RKO (cell line): ENCODE results near the gene JMJD7.

Experiments used
- DNase-seq: peaks from one replicate; pipeline ENCODE4 v3.0.0-alpha.2; 2016; ENCODE audit warnings: low spot score

JMJD7 gene

GRCh38 chr15:41847206-41847605 is 19.3 kb downstream of the JMJD7 start:
- no peak for DNase-seq

DNA sequence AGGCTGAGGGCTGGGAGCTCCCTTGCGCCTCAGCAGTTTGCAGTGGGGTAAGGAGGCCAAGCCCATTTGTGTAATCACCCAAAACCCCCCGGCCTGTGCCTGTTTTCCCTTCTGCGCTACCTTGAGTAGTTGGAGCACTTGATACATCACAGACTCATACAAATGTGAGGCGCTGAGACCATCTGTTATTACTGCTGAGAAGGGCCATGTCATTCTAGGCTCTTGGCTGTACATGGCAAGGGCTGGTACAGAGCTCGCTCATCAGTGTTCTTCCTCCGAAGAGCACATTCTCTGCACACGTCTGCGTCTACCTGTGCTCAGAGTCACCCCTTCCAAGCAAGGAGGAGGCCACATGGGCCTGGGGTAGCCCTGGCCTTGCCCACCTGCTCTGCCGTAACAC is 20.1 kb downstream of the JMJD7 start:
- no peak for DNase-seq

DNA sequence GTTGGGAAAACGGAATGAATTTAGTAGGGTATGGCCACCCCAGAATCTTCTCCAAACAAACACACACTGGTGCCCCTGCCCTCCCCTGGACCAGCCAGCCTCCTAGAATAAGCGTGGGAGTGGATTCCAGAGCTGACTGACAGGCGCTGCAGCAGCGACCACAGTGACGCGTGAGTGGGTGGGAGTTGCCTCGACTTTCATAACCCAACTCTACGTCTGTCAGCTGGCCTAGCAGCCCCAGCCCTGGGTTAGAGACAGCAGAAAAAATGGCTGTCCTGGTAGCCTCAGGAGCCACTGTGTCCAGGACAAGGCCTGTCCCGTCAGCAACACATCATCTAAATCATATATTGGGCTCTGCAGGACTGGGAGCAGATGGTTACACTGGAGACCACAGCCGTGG is 20.7 kb downstream of the JMJD7 start:
- DNase-seq = no peak

GRCh38 chr15:41849204-41849603 is 21.3 kb downstream of the JMJD7 start:
- no peak for DNase-seq

- DNase-seq = no peak
Measured at GRCh38 chr15:41849861-41850260, 22.0 kb downstream of the JMJD7 start.

DNA sequence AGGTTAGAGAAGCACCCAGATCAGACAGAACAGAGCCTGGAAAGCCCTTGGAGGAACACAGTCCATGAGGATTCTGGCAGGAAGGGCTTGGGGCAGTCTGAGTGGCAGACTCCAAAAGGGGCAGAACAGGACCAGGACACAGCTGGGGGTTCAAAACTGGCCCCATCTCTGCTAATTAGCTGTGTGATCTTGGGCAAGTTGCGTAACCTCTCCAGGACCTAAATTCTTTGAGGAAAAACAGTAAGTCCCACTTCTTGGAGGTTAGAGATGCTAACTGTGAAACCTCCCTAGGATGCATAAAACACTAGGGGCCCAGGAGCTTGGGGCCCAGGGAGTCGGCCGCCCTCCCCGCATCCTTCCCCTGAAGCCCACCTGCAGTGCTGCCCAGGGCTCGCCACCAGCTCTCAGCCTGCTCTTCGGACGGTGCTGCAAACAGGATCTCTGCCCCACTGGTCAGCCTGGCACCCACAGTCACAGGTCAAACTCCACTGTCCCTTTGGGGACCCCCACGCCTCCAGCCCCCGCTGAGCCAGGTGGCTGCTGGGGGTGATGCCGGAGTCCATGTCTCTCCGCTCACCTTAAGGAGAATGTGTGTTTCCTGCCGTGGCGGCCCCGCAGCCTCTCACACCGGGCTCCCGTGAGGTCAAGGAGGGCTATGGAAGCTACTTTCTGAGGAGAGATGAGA is 22.7 kb downstream of the JMJD7 start:
- no peak for DNase-seq

- no peak for DNase-seq
Measured at GRCh38 chr15:41851167-41851523, 23.3 kb downstream of the JMJD7 start.

DNA sequence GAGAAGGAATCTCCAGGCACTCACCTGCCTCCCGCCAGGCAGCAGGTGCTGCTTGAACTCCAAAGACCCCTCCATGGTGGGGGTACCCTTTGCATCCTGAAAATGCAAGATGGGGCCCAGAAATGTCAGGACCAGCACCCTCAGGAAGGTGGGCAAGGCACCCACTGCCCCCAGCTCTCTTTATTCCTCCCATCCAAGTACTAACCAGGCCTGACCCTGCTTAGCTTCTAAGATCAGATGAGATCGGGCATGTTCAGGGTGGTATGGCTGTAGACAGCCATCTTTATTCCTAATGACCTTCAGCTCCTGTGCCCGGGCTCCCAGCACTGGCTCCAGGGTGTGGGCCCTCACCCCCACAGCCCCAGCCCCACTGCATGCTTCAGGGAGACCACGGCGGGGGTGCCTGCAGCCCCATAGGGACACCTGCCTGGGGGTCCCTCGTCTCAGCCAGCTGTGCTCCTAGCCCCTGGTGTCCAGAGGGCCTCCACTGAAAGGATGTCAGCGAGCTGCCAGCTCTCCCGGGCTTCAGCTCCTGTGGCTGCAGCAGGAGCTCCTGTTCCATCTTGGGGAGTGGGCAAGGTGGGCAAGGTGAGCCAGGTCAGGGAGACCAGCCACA is 24.0 kb downstream of the JMJD7 start:
- no peak for DNase-seq

DNA sequence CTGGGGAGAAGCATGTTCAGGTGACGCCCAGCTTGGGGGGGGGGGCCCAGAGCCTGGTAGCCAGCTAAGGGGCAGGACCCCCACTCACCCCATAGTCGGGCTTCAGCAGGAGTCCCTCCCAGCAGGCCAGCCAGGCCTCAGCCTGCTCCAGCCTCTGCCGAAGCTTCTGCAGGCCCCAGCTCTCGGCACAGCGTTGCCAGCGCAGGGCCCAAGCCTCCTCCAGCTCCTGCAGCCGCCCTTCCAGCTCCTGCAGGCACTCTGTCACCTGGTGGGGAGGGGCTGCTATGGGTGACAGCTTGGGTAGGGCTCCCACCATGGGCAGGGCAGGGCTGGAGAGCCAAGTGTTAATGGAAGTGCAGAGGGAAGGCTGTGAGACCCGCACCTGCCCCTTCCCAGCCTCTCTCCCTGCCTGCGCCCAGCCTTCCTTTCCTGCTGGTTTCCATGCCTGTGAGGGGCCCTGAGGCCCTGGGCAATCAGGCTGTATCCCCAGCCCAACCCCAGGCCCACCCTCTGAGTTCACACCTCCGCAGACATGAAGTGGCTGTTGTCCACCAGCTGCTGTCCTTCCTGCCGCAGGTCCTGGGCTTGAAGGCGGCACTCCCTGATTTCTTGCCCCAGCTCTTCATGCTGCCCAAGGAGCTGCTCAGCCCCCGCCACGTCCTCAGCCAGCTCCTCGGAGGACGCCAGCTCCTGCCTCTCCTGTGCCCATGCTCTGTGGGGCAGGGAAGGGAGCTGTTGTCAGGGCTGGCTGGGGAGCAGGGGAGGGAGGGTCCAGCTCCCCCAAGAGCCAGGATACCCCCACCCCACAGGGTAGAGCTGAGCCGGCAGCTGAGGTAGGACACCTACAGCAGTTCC is 25.1 kb downstream of the JMJD7 start:
- DNase-seq = no peak

GRCh38 chr15:41853831-41854230 is 25.9 kb downstream of the JMJD7 start:
- DNase-seq = no peak

GRCh38 chr15:41854443-41854842 is 26.6 kb downstream of the JMJD7 start:
- no peak for DNase-seq

DNA sequence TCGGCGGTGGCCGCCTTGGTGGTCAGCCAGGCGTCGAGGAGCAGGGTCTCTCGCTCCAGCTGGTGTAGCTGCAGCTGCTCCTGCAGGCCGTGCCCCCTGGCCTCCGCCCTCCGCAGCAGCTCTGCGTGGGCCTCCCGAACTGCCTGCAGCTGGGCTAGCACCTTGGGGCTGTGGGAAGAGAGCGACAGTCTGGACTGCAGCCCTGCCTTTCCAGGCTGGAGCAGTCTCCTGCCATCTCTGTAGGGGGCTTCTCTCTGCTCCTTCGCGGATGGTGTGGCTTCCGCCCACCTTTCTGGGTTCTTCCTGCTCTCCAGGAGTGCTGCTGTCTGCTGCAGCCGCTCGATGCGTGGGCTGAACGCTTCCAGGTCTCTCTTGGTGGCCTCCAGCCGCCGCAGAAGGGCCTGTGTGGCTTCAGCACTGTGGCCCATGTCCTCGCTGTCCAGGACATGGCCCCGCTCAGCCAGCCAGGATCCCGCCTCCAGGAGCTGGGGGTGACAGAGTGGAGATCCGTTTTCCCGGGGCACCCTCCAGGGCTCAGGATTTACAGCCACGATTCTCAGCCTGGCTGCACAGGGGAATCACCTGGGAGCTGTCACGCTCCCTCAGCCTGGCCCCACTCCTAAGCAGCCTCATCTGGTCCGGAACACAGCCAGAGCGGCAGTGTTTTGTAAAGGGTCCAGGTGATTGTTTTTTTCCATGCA is 27.5 kb downstream of the JMJD7 start:
- no peak for DNase-seq

DNA sequence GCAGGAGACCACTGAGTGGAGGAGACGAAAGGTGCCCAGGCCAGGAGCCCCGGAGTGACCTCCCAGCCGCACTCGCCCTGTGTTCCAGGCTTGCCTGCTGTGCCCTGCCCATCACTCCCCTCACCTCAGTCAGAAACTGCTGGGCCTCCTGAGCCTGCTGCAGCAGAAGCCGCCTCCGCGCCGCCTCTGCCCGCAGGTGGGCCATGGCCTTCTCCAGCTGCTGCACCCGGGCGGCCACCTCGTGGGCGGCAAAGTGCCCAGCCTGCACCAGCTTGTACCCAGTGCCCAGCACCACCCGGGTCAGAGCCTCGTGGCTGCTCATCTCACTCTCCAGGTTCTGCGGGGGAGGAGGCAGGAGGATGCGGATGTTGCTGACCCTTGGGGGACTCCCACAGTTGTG is 28.4 kb downstream of the JMJD7 start:
- no peak for DNase-seq

DNA sequence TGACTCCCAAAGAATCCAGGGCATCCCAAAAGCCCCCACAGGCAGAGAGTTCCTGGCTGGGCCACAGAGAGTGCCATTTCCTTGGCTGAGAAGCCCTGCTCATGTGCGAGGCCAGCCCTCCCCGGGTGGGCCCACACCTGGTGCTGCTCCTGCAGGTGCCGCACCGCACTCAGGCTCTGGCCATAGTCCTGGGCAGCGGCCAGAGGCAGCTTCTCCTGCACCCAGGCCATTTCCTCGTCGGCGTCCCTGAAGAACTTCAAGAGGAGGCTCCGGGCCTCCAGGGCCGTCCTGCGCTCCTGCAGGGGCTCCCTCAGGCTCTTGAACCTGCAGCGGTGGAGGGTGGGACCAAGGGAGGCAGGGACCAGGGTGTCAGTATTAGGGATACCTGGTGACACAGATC is 28.8 kb downstream of the JMJD7 start:
- no peak for DNase-seq

- DNase-seq = no peak
Measured at GRCh38 chr15:41857316-41857715, 29.4 kb downstream of the JMJD7 start.

- no peak for DNase-seq
Measured at GRCh38 chr15:41858756-41859155, 30.9 kb downstream of the JMJD7 start.

- DNase-seq = no peak
Measured at GRCh38 chr15:41860049-41860828, 32.3 kb downstream of the JMJD7 start.

- DNase-seq = no peak
Measured at GRCh38 chr15:41861736-41862356, 34.0 kb downstream of the JMJD7 start.

- no peak for DNase-seq
Measured at GRCh38 chr15:41862515-41863116, 34.7 kb downstream of the JMJD7 start.

DNA sequence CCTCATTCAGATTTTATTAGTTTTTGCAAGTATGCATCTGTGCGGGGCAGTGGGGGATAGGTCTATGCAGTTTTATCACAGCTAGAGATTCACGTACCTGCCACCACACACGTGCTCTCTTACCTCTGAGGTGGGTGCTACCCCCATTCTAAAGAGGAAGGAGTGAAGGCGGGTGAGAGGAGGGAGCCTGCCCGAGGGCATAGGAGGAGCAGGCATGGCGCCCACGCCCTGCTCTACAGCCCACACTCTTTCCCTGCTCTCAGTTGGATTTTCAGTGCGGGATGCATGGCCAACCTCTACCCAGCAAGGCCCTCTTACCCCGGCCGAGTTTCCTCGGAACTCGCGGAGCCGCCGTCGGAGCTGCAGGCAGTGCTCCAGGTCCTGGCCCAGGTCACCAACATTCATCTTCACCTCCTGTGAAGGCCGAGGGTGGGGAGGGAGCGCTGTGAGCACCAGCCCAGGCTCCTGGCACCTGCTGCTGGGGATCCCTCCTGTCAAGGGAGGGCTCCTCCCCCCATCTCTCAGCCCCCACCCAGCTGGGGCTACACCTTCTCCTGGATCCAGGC is 37.7 kb downstream of the JMJD7 start:
- DNase-seq = no peak

- DNase-seq = no peak
Measured at GRCh38 chr15:41866263-41866703, 38.4 kb downstream of the JMJD7 start.
